Muscle layer of colon (tissue), 2 donors: Measurements from ENCODE around the gene ATF5.
"Not testable (repeated sequence)": the region's sequence is repeated elsewhere in the genome, so short reads cannot be mapped to it uniquely, and the experiment has no call there.

Source experiments
- H3K27ac ChIP-seq: one replicate; pipeline ENCODE4 v1.7.0; 2013; ENCODE audit warnings: low read depth, mild to moderate bottlenecking, low read length, moderate library complexity
- H3K27me3 ChIP-seq, 2 donors: one replicate each; pipeline ENCODE4 v1.7.0; 2013; ENCODE audit warnings: low read length in 2 of 2, mild to moderate bottlenecking in 2 of 2; ENCODE audit not compliant: insufficient read depth in 2 of 2, control insufficient read depth in 1 of 2
- H3K36me3 ChIP-seq: one replicate; pipeline ENCODE4 v1.7.0; 2013; ENCODE audit warnings: mild to moderate bottlenecking, low read length; ENCODE audit not compliant: insufficient read depth
- H3K4me1 ChIP-seq: one replicate; pipeline ENCODE4 v1.7.0; 2013; ENCODE audit warnings: mild to moderate bottlenecking, low read length; ENCODE audit not compliant: insufficient read depth
- H3K4me3 ChIP-seq, 2 donors: one replicate each; pipeline ENCODE4 v1.7.0; 2013; ENCODE audit warnings: low read length in 2 of 2, low read depth in 1 of 2, mild to moderate bottlenecking in 1 of 2, moderate library complexity in 1 of 2
- H3K9ac ChIP-seq: one replicate; pipeline ENCODE4 v1.7.0; 2013; ENCODE audit warnings: low read length
- H3K9me3 ChIP-seq: one replicate; pipeline ENCODE4 v1.7.0; 2013; ENCODE audit warnings: mild to moderate bottlenecking, low read length
- donor health status: abdominal sarcoma.
- donor health status: Adenocarcinoma of cecum.

The ATF5 gene

DNA sequence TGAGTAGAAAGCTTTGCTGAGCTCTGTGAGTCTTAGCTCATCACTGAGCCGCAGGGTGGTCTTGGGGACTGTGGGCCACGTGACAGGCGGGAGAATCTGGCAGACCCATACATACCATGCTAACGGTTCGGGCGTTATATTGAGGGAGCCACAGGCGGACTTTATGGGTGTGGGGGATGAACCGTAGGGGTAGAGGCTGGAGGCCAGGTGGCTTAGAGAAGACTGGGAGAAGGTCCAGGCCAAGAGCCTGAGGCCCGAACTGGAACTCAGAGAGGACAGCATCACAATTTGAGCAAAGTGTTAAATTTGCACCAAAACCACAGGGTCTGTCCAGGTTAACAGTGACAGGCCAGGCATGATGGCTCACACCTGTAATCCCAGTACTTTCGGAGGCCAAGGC lies 15.3 kb upstream of the ATF5 start:
- Histone ChIP-seq H3K9ac (no peak overlapping the region), H3K4me3 (no peak overlapping the region), H3K27ac (no peak overlapping the region), H3K9me3 (no peaks in the 10 kb centered on the region), H3K27me3 (no peaks in the 10 kb centered on the region), H3K36me3 (peaks cover 31% of the 10 kb centered on the region), H3K4me1 (no peaks in the 10 kb centered on the region)

DNA sequence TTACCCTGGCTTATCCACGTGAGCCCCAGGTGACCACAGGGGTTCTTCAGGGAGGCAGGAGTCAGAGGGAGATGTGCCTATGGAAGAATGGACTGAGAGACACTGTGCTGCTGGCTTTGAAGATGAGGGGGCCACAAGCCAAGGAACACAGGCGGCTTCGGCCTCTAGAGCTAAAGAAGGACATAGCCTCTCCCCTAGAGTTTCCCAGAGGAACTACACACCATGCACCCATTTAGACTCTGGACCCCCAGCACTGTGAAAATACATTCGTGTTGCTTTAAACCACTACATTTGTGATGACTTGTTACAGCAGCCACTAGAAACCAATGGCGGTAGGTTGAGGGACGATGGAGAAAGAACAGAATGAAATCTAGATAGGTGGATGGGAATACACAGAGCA lies 13.7 kb upstream of the ATF5 start:
- Histone ChIP-seq H3K36me3 (peaks cover 27% of the 10 kb centered on the region), H3K4me1 (no peaks in the 10 kb centered on the region), H3K27ac (no peak overlapping the region)

DNA sequence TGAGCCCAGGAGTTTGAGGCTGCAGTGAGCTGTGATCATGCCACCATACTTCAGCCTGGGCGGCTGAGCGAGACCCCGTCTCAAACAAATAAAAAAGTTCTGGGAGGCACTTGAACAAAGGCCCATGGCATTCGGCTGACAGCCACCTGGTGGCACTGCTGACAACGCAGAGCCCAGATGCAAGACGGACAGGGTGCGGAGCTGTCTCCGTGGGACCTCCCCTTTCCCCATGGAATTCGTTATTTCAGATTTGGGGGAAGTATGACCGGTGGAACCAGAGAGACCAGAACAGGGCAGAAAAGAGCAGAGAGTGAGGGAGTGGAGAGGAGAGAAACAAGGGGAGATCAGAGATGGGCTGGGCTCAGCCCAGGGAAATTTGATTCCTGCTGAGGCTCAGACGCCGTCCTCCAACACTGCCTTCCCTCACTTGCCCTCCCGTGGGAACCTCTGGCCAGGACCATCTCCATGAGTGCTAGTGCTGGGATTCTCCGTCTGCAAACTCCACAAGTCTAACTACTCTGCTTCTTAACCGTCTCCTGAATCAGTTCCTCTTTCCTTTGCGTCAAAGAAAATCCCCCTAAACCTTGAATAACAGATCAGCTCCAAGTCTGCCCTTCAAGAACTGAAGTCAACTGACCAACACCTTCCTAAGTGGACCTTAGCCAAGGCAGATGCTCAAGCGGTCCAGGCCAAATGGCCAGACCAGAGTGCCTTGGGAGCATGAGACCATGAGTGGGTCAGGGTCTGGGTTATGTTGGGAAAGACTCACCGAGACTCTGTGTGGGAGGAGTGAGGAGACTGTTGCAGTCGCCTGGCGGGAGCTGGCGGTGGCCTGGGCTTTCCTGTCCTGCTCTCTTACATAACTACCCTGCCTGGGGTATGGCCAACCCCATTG lies 11.9 kb upstream of the ATF5 start:
- H3K9me3 ChIP-seq = no peaks in the 10 kb centered on the region
- H3K4me3 ChIP-seq = no peak overlapping the region
- peaks cover 28% of the 10 kb centered on the region for H3K36me3 ChIP-seq
- H3K9ac ChIP-seq = no peak overlapping the region
- no peaks in the 10 kb centered on the region for H3K4me1 ChIP-seq
- no peaks in the 10 kb centered on the region for H3K27me3 ChIP-seq
- no peak overlapping the region for H3K27ac ChIP-seq

More for the DNA sequence above, 13.7 kb upstream of the ATF5 start:
- no peaks in the 10 kb centered on the region for H3K27me3 ChIP-seq
- no peak overlapping the region for H3K9ac ChIP-seq
- no peak overlapping the region for H3K4me3 ChIP-seq
- H3K9me3 ChIP-seq = no peaks in the 10 kb centered on the region

DNA sequence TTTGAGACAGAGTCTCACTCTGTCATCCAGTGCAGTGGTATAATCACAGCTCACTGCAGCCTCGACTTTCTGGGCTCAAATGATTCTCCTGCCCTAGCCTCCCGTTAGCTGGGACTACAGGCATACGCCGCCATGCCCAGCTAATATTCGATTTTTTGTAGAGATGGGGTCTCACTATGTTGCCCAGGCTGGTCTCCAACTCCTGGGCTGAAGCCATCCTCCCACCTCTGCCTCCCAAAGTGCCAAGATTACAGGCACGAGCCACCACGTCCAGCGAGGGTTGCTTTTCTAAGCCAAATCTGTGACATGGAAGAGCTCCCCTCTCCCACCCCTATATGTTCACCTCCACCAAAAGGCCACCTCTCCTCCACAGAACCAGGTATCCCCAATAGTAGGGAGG lies 10.9 kb upstream of the ATF5 start:
- no peaks in the 10 kb centered on the region for H3K27me3 ChIP-seq
- H3K36me3 ChIP-seq = peaks cover 35% of the 10 kb centered on the region
- H3K9ac ChIP-seq = no peak overlapping the region
- no peaks in the 10 kb centered on the region for H3K4me1 ChIP-seq
- H3K9me3 ChIP-seq = no peaks in the 10 kb centered on the region
- H3K27ac ChIP-seq = no peak overlapping the region
- no peak overlapping the region for H3K4me3 ChIP-seq

DNA sequence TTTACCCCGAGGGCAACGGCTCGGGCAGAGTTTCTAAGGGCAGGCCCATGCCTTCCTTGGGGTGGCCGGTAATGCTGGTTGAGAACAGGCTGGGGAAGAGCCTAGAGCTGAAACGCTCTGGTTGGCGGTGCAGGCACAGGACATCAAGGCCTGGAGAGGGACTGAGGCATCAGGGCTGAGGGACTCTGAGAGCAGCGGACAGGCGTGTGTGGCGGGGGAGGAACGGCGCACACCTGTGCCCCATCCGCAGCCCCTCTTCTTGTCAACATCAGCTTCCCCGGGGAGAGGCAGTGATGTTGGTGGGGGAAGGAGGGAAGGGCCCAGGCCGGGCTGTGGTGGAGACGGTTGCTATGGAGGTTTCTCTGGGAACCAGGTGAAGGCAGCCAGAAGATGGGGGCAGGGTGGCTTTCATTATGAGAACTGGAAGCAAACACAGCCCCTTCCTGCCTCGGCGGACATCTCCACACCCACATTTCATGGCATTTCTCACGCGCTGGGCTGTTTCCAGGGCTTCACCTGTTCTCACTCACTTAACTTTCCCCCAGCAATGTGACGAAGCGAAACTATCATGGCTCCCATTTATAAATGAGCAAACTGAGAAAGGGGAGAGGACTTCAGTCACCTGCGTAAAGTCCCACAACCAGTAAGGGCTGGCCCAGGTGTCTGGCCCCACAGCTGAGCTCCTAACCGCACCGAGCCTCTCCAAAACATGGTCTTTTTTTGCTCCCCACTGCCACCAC lies 8.2 kb upstream of the ATF5 start:
- H3K9me3 ChIP-seq = no peaks in the 10 kb centered on the region
- H3K9ac ChIP-seq = no peak overlapping the region
- H3K27me3 ChIP-seq = no peaks in the 10 kb centered on the region
- no peak overlapping the region for H3K4me3 ChIP-seq
- no peak overlapping the region for H3K27ac ChIP-seq
- peaks cover 4% of the 10 kb centered on the region for H3K4me1 ChIP-seq
- peaks cover 37% of the 10 kb centered on the region for H3K36me3 ChIP-seq

DNA sequence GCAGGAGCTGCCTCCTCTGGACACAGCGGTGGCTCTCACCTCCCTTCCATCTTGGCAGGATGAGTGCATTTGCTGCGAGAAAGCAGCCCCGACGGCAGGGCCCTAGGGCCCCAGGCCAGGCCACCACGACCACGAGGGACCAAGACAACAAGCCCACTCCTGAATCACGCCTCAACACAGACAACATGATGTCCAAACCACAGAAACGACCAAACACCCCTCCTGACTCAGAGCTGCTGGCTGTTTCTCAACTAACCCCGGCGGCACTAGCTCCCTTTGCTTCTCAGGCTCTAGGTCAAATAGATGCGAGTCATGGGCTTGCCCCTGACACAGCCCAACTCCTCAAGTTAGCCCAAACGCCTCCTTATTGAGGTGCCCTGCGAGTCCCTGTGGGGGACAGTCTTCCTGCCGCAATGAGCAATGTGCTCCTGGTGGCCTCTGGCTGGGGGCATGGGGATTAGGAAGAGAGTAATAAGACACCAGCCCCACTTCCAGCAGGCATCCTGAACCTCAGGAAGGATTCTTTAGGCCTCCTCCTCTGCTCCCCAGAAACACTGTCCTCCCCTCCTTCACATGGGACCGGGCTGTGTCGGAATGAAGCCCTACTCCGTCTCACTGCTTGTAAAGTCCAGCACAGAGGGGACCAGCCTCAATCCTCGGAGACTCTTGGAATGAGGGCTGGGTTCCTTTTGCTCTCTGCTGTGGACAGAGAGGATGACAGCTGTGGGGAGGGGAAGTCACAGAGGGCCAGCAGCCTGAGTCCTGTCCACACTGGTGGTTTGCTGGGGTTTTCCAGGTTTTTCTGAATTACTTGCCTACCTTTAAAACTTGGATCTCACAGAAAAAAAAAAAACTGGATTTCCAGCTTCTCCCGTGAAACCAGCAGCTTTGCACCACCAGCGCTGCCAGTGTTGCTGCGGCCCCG lies 6.9 kb upstream of the ATF5 start:
- peaks cover 42% of the 10 kb centered on the region for H3K36me3 ChIP-seq
- no peak overlapping the region for H3K4me3 ChIP-seq
- peaks cover 4% of the 10 kb centered on the region for H3K4me1 ChIP-seq
- H3K9ac ChIP-seq = no peak overlapping the region
- H3K9me3 ChIP-seq = no peaks in the 10 kb centered on the region
- no peak overlapping the region for H3K27ac ChIP-seq
- H3K27me3 ChIP-seq = no peaks in the 10 kb centered on the region

DNA sequence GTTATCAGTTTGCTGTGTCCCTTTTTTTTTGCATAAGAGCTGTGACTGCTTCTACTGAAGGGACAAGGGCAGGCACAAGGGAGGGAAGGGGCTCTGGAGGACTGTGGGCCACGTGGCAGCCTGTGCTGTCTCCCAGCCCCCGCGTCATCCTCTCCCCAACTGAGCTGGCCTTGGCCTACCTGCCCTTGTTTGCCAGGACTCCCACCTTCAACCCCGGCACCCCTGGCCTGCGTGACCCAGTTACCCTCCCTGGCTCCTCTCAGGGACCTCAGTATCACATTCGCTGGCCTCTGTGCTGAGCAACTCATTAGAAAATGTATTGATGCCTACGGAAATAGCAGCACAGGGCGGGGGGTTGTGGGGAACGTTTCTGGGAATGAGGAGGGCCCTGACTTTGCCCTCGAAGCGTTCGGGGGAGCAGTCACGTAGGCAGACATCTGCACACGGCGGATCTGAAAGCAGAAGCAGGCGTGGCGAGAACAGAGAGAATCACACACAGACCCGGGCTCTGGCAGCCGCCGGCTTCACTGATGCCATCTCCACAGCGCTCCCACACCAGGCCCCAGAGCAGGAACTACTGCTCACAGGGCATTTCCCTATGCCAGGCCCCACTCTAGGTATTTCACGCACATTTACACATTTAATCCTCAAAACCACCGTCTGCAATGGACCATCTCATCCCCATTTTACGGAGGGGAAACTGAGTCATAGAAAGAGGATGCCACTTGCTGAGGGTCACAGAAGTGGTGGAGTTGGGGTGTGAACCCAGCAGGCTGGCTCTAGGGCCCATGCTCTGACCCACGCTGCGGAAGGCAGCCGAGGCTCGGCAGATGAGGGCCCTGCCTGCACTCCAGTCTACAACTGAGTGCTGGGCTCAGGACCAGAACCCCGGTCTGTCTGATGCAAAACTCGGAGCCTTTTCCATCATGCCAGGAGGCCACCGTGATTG lies 5.7 kb upstream of the ATF5 start:
- Histone ChIP-seq H3K9ac (no peak overlapping the region), H3K36me3 (peaks cover 45% of the 10 kb centered on the region)

DNA sequence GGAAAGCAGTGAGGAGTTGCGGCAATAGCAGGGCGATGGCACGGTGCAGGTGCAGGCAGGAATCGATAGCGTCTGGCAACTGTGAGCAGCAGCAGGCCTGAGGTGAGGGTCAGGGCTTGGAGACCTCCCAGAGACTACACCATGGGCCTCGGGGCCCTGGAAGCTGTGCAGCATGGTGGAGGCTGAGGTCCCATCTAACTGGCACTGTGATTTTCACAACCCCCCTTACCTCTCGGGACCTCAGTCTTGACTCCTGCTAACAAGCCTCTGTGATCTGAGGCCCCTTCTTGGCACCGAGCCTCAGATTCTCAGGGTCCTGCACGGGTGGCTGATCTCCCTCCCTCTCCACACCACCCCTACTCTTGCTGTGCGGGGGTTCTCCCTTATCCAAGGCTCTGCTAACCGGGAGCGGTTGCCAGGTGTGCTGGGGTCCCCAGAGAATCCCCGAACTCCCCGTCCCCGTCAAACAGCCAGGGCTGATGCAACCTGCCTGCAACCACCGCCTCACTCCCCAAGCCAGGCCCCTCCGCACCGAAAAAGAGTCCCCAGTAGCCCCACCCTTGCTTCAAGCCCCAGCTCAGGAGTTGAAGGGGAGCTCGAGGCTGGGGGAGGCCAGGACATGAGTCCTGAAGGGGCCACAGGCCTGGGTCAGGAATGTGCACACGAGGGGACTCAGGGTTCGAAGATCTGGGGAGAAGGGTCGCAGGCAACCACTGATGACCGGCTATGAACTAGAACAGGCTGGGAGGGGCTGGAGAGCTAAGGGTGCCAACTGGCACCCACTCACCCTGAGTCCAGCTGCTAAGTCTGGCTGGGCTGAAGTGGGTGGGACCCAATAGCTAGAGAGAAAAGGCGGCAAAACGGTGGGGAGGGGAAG lies 4.8 kb upstream of the ATF5 start:
- peaks cover 45% of the 10 kb centered on the region for H3K36me3 ChIP-seq
- no peak overlapping the region for H3K9ac ChIP-seq
- no peaks in the 10 kb centered on the region for H3K9me3 ChIP-seq
- H3K27ac ChIP-seq = no peak overlapping the region
- H3K4me1 ChIP-seq = peaks cover 14% of the 10 kb centered on the region
- H3K27me3 ChIP-seq = no peaks in the 10 kb centered on the region
- H3K4me3 ChIP-seq = no peak overlapping the region

More for the DNA sequence above, 5.7 kb upstream of the ATF5 start:
- no peaks in the 10 kb centered on the region for H3K9me3 ChIP-seq
- H3K4me1 ChIP-seq = peaks cover 14% of the 10 kb centered on the region
- no peak overlapping the region for H3K27ac ChIP-seq
- no peaks in the 10 kb centered on the region for H3K27me3 ChIP-seq
- no peak overlapping the region for H3K4me3 ChIP-seq

DNA sequence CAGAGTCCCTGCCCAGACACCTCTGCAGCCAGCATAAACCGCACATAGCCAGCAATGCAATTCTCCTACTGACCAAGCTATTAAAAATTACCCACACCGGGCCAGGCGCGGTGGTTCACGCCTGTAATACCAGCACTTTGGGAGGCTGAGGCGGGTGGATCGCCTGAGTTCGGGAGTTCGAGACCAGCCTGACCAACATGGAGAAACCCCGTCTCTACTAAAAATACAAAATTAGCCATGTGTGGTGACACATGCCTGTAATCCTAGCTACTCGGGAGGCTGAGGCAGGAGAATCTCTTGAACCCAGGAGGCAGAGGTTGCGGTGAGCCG lies 4.2 kb upstream of the ATF5 start:
- not testable (repeated sequence) for H3K9me3 ChIP-seq, H3K27me3 ChIP-seq, H3K27ac ChIP-seq, H3K9ac ChIP-seq, H3K4me3 ChIP-seq
- H3K4me1 ChIP-seq = peaks cover 14% of the 10 kb centered on the region
- H3K36me3 ChIP-seq = peaks cover 45% of the 10 kb centered on the region

DNA sequence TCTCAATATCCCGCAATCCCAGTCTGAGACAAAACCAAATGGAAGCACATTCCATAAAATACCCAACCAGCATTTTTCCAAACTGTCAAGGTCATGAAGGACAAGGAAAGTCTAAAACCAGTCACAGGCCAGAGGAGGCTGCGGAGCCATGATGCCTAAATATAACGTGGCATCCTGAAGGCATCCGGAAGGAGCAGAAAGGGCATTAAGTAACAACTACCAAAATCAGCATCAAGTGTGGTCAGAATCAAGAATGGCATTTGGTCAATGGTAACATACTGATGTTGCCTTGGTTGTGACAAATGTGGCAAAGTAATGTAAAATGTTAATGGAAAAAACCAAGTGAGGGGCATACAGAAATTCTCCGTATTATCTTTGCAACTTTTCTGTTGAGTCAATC lies 3.5 kb upstream of the ATF5 start:
- H3K4me3 ChIP-seq = no peak overlapping the region
- no peaks in the 10 kb centered on the region for H3K9me3 ChIP-seq
- H3K27me3 ChIP-seq = no peaks in the 10 kb centered on the region
- peaks cover 45% of the 10 kb centered on the region for H3K36me3 ChIP-seq
- H3K4me1 ChIP-seq = peaks cover 14% of the 10 kb centered on the region
- H3K9ac ChIP-seq = no peak overlapping the region
- H3K27ac ChIP-seq = no peak overlapping the region
